ENCODE data around the gene ATP6V1A.

- TF ChIP-seq POLR2AphosphoS5 (IDR thresholded peaks at IDR 0.05) (no peak), CTCF (IDR thresholded peaks at IDR 0.05 in 8 of 11, conservative IDR thresholded peaks at IDR 0.05 in 3 of 11) (no peak), POLR2A (IDR thresholded peaks at IDR 0.05) (no peak)
These were observed 37.1 kb downstream of the ATP6V1A start for GRCh38 chr3:113783980-113784379.

Data from spleen (tissue), 7 donors.